ENCODE data around the gene ZNF260.
A peak's percentile ranks its signal among the peaks of the same experiment; 100 is the strongest.

ZNF260 gene

GRCh38 chr19:36489920-36490415 is 38.1 kb downstream of the ZNF260 start:
- peak; percentile 52 for DNase-seq (ENCODE audit: low read depth)

- DNase-seq (ENCODE audit: low read depth) = peak; percentile 88
These were observed 38.8 kb downstream of the ZNF260 start, which contains the start of gene ZNF566 for GRCh38 chr19:36489118-36489919. Gene ZNF566, minus strand, starts transcription at chr19:36489561. Its CDS starts 13,004 bp downstream, at chr19:36476557.

GRCh38 chr19:36488846-36489117 is 39.3 kb downstream of the ZNF260 start:
- DNase-seq (ENCODE audit: low read depth) = peak; percentile 16

- DNase-seq (ENCODE audit: low read depth) = no peak
These were observed 39.8 kb downstream of the ZNF260 start for GRCh38 chr19:36488118-36488845.

GRCh38 chr19:36483653-36484052 is 44.4 kb downstream of the ZNF260 start:
- no peak for DNase-seq (ENCODE audit: low read depth)

GRCh38 chr19:36482876-36483275 is 45.2 kb downstream of the ZNF260 start:
- no peak for DNase-seq (ENCODE audit: low read depth)
